Measurements from ENCODE around the gene TRAPPC2B.

GRCh38 chr19:57406516-57407123 lies 43.3 kb downstream of the TRAPPC2B start:
- no peak for TF ChIP-seq EZH2 (IDR thresholded peaks at IDR 0.05; ENCODE audit: borderline replicate concordance, low read depth, low read length, poor library complexity, severe bottlenecking)
- TF ChIP-seq, protein P1, sequence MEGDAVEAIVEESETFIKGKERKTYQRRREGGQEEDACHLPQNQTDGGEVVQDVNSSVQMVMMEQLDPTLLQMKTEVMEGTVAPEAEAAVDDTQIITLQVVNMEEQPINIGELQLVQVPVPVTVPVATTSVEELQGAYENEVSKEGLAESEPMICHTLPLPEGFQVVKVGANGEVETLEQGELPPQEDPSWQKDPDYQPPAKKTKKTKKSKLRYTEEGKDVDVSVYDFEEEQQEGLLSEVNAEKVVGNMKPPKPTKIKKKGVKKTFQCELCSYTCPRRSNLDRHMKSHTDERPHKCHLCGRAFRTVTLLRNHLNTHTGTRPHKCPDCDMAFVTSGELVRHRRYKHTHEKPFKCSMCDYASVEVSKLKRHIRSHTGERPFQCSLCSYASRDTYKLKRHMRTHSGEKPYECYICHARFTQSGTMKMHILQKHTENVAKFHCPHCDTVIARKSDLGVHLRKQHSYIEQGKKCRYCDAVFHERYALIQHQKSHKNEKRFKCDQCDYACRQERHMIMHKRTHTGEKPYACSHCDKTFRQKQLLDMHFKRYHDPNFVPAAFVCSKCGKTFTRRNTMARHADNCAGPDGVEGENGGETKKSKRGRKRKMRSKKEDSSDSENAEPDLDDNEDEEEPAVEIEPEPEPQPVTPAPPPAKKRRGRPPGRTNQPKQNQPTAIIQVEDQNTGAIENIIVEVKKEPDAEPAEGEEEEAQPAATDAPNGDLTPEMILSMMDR (conservative IDR thresholded peaks at IDR 0.05; ENCODE audit: low read depth, low read length): peak; percentile 84
